Ishikawa (cell line): Measurements from ENCODE around the gene GDF10.

ENCODE experiments used
- EP300 ChIP-seq: IDR thresholded peaks from 2 replicates; pipeline ENCODE4 v1.6.1; 2012; ENCODE audit warnings: borderline replicate concordance
- USF1 ChIP-seq: IDR thresholded peaks from 2 replicates; pipeline ENCODE4 v1.6.1; 2012
- YY1 ChIP-seq: IDR thresholded peaks from 2 replicates; pipeline ENCODE4 v1.6.1; 2012; ENCODE audit warnings: low read depth
- TF ChIP-seq, protein P1 (sequence below): IDR thresholded peaks from 2 replicates; pipeline ENCODE4 v1.6.1; 2012; ENCODE audit warnings: low read depth, mild to moderate bottlenecking
- TF ChIP-seq, protein P2 (sequence below): IDR thresholded peaks from 2 replicates; pipeline ENCODE4 v1.6.1; 2012

DNA sequence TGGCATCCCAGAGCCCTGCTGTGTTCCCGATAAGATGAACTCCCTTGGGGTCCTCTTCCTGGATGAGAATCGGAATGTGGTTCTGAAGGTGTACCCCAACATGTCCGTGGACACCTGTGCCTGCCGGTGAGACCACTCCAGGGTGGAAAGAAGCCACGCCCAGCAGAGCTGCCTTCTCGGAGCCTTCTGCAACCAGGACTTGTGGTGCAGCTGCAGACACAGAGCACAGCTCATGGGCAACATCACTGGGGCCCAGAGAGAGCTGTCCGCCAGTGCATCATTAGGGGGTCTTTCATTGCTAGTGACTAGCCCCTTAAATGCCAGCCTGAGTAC lies 12.6 kb downstream of the GDF10 start:
- TF ChIP-seq, protein P1, sequence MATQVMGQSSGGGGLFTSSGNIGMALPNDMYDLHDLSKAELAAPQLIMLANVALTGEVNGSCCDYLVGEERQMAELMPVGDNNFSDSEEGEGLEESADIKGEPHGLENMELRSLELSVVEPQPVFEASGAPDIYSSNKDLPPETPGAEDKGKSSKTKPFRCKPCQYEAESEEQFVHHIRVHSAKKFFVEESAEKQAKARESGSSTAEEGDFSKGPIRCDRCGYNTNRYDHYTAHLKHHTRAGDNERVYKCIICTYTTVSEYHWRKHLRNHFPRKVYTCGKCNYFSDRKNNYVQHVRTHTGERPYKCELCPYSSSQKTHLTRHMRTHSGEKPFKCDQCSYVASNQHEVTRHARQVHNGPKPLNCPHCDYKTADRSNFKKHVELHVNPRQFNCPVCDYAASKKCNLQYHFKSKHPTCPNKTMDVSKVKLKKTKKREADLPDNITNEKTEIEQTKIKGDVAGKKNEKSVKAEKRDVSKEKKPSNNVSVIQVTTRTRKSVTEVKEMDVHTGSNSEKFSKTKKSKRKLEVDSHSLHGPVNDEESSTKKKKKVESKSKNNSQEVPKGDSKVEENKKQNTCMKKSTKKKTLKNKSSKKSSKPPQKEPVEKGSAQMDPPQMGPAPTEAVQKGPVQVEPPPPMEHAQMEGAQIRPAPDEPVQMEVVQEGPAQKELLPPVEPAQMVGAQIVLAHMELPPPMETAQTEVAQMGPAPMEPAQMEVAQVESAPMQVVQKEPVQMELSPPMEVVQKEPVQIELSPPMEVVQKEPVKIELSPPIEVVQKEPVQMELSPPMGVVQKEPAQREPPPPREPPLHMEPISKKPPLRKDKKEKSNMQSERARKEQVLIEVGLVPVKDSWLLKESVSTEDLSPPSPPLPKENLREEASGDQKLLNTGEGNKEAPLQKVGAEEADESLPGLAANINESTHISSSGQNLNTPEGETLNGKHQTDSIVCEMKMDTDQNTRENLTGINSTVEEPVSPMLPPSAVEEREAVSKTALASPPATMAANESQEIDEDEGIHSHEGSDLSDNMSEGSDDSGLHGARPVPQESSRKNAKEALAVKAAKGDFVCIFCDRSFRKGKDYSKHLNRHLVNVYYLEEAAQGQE: no peak
- TF ChIP-seq, protein P2, sequence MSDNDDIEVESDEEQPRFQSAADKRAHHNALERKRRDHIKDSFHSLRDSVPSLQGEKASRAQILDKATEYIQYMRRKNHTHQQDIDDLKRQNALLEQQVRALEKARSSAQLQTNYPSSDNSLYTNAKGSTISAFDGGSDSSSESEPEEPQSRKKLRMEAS: no peak
- TF ChIP-seq EP300 (no peak), YY1 (no peak), USF1 (no peak)
